NCI-H2227 treated with DMSO at 0.1 percent for 48 hours (cell line): ENCODE measurements around the gene QRFP.

Experiments
- DNase-seq: peaks from one replicate; lab custom pipeline; 2025; lab: John Stamatoyannopoulos, UW

The QRFP gene

GRCh38 chr9:130890870-130891687 lies 5.5 kb downstream of the QRFP start:
- peak; percentile 6 for DNase-seq

- no peak for DNase-seq
Observed at GRCh38 chr9:130890124-130890523, 6.5 kb downstream of the QRFP start.

GRCh38 chr9:130888146-130888885 lies 8.3 kb downstream of the QRFP start:
- DNase-seq: no peak

GRCh38 chr9:130887494-130888144 lies 9.0 kb downstream of the QRFP start:
- no peak for DNase-seq

GRCh38 chr9:130886981-130887380 lies 9.6 kb downstream of the QRFP start:
- DNase-seq: no peak

GRCh38 chr9:130885484-130886375 lies 10.9 kb downstream of the QRFP start:
- DNase-seq: no peak

GRCh38 chr9:130884542-130885483 lies 11.8 kb downstream of the QRFP start:
- DNase-seq: no peak

DNA sequence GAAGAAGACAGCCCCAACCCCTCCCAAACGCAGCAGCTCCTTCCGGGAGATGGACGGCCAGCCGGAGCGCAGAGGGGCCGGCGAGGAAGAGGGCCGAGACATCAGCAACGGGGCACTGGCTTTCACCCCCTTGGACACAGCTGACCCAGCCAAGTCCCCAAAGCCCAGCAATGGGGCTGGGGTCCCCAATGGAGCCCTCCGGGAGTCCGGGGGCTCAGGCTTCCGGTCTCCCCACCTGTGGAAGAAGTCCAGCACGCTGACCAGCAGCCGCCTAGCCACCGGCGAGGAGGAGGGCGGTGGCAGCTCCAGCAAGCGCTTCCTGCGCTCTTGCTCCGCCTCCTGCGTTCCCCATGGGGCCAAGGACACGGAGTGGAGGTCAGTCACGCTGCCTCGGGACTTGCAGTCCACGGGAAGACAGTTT lies 12.5 kb downstream of the QRFP start:
- no peak for DNase-seq

- no peak for DNase-seq
Observed at GRCh38 chr9:130883479-130883878, 13.1 kb downstream of the QRFP start.

DNA sequence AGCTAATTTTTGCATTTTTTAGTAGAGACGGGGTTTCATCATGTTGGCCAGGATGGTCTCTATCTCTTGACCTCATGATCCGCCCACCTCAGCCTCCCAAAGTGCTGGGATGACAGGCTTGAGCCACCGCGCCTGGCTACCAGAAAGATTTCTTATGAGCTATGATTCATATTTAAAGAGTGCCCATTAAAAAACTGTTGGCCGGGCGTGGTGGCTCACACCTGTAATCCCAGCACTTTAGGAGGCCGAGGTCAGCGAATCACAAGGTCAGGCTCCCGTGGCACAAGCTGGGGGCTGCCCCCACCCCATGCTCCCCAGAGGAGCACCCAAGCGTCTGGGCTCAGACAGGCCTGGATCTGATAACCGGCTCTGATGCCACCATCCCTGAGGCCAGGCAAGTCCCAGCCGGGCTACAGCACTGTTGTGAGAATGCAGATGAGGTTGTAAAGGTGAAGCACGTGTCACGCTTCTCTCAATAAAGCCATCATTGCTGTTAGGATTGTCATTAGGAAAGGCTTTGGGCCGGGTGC lies 13.9 kb downstream of the QRFP start:
- DNase-seq: no peak

DNA sequence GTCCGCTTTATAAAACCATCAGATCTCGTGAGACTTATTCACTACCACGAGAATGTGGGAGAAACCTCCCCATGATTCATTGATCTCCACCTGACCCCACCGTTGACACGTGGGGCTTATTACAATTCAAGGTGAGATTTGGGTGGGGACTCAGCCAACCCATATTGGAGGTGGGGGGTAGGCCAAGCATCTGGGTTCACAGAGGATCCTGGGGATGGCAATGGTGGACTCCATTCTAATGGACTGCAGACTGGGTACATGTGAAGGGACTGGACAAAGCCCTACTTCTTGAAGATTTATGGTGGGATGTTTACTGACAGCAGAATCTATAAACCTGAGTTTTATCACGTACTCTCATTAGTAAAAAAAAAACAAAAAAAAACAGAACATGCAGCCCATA lies 15.1 kb downstream of the QRFP start:
- DNase-seq: no peak

- DNase-seq: no peak
Observed at GRCh38 chr9:130880599-130881220, 15.9 kb downstream of the QRFP start.

DNA sequence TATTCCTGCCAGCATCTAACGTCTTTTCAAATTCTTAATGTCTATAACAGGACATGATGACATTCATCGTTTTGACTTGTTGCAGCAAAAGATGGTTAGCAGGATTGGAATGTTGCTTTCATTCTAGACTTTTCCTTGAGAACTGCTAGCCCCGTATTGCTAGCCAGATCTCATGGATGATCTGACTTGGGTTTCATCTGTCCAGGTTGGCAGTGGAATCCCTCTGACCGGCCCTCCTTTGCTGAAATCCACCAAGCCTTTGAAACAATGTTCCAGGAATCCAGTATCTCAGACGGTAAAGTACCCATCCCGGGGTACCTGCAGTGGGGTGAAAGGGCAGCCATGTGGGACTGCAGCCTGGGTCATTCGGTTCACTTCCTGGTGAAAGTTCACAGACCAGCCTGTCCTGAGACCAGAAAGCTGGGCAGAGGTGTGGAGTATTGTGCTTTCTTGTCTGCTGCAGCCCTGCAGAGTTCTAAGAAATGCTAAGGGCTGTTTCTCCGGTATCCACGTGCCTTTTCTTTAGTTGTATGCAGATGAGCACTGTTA lies 16.7 kb downstream of the QRFP start:
- no peak for DNase-seq

DNA sequence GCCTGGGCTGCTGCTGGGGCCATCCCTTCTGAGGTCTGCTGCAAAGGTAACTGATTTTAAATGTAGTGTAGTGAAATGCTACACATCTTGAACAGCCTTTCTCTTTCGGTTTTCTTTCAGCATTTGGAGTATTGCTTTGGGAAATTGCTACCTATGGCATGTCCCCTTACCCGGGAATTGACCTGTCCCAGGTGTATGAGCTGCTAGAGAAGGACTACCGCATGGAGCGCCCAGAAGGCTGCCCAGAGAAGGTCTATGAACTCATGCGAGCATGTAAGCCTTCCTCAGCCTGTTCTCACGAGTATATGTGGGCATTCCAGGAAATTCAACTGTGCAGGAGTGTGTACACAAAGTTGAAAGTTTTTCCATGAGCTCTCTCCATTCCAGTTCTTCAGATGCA lies 18.3 kb downstream of the QRFP start:
- DNase-seq: no peak

- DNase-seq: no peak
Observed at GRCh38 chr9:130877300-130877699, 19.3 kb downstream of the QRFP start.

- no peak for DNase-seq
Observed at GRCh38 chr9:130874783-130875182, 21.8 kb downstream of the QRFP start.

- no peak for DNase-seq
Observed at GRCh38 chr9:130873966-130874365, 22.6 kb downstream of the QRFP start.

GRCh38 chr9:130872912-130873503 lies 23.6 kb downstream of the QRFP start:
- peak; percentile 64 for DNase-seq

DNA sequence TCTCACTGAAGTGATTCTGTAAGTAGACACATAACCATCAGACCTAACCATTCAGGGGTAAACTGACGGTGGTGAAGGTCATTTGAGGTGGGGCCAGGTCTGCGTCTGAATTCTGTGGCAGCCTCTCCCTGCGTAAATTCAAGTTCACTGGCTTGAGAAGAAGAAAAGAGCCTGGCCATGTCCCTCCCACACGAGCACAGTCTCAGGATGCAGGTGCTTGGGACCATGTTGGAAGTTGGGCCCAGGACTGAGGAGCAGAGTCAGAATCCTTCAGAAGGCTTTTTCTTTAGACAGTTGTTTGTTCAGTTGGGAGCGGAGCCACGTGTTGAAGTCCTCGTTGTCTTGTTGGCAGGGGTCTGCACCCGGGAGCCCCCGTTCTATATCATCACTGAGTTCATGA lies 24.1 kb downstream of the QRFP start:
- no peak for DNase-seq
